ENCODE measurements around the gene FAM98B.

DNA sequence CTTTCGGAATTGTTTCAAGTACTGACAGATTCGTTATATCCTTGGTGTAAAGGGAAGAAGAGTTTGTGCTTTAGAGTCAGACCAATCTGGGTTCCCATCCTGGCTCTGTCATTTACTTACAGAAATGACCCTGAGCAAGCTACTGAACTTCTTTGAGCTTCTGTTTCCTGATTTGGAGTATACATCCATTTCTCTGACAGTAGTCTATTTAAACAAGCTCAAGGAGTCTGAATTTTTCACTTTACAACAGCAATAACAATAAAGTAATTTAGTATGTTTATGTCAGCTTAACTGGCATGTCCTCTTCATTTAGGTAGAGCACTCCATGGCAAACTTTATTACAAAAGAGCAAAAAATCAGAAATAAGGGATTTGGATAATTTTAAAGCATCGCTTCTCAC is 27.8 kb downstream of the FAM98B start:
- TF ChIP-seq HDAC6 (IDR thresholded peaks at IDR 0.05; ENCODE audit: unreplicated experiment) (no peak), TCF7 (IDR thresholded peaks at IDR 0.05; ENCODE audit: borderline replicate concordance) (no peak)

Measured in GM12878 (cell line).